Measurements from ENCODE around the gene FGGY. TPM values are rescaled to one million over a fixed set of nuclear protein-coding genes. Genes with fewer than 3 reads are reported as not detected.

FGGY gene
- total RNA-seq, 1 experiment from 2014 or later: 14.6 TPM

- no peak overlapping the region for H2BK12ac ChIP-seq (ENCODE audit: insufficient read length, low read depth, low read length)
- H3K27me3 ChIP-seq (ENCODE audit: insufficient read depth, low read length): no peaks in the 10 kb centered on the region
- H3K4me3 Mint-ChIP-seq: no peak overlapping the region
- peaks cover 3% of the 10 kb centered on the region; the same call in 1 of the 2 replicates for H3K27me3 Mint-ChIP-seq (ENCODE audit: low read depth)
- H4K5ac ChIP-seq (ENCODE audit: insufficient read length, low read depth, low read length): no peak overlapping the region
- no peaks in the 10 kb centered on the region for H3K4me1 Mint-ChIP-seq
- H3K14ac ChIP-seq (ENCODE audit: insufficient read depth, low read length): no peak overlapping the region
- no peak for TF ChIP-seq CTCF (conservative IDR thresholded peaks at IDR 0.05)
- H3K79me1 ChIP-seq (ENCODE audit: insufficient read depth, low read depth, low read length, poor library complexity, severe bottlenecking): no peaks in the 10 kb centered on the region
- no peak overlapping the region for H3K56ac ChIP-seq (ENCODE audit: insufficient read length, low read depth, low read length)
- no peaks in the 10 kb centered on the region for H3K23me2 ChIP-seq (ENCODE audit: insufficient read length, low read depth, low read length, poor library complexity, severe bottlenecking)
- no peak overlapping the region for H2BK15ac ChIP-seq (ENCODE audit: low read depth, low read length)
- H3K27ac Mint-ChIP-seq: no peak overlapping the region
- no peak overlapping the region for H4K8ac ChIP-seq (replicated peaks; ENCODE audit: insufficient read length, low read depth, low read length)
- H3K36me3 Mint-ChIP-seq (ENCODE audit: insufficient read depth in 1 of 3, low read depth in 3 of 3): no peaks in the 10 kb centered on the region
- no peak overlapping the region for H3K9ac ChIP-seq (ENCODE audit: extremely low read depth, insufficient read length, low read length)
- H3K27ac ChIP-seq (ENCODE audit: insufficient read length, low read depth, low read length): no peak overlapping the region
- H3K9me3 ChIP-seq (ENCODE audit: control insufficient read depth, low read depth, low read length): no peaks in the 10 kb centered on the region
- no peaks in the 10 kb centered on the region for H3K4me1 ChIP-seq (ENCODE audit: insufficient read depth, low read length)
- H3T11ph ChIP-seq (ENCODE audit: low read length): no peak overlapping the region
- H2BK5ac ChIP-seq (ENCODE audit: insufficient read length, low read length): no peak overlapping the region
- H3K9me3 Mint-ChIP-seq: no peaks in the 10 kb centered on the region
- no peak overlapping the region for H2BK120ac ChIP-seq (ENCODE audit: low read depth, low read length, poor library complexity, severe bottlenecking)
- H3K18ac ChIP-seq (ENCODE audit: insufficient read length, low read depth, low read length): no peak overlapping the region
- H2BK20ac ChIP-seq (ENCODE audit: low read depth, low read length, poor library complexity, severe bottlenecking): no peak overlapping the region
- no peaks in the 10 kb centered on the region for H4K20me1 ChIP-seq (ENCODE audit: control insufficient read depth, insufficient read depth, insufficient read length)
- H3K4ac ChIP-seq (ENCODE audit: low read depth, low read length): no peak overlapping the region
- no peaks in the 10 kb centered on the region for H3K79me2 ChIP-seq (ENCODE audit: insufficient read depth, low read length)
- H3K4me2 ChIP-seq (ENCODE audit: insufficient read depth, insufficient read length, low read length): no peak overlapping the region
- H2AK5ac ChIP-seq (ENCODE audit: insufficient read length, low read length): no peak overlapping the region
- H4K91ac ChIP-seq (ENCODE audit: insufficient read length, low read depth, low read length): no peak overlapping the region
- no peak overlapping the region for H3K23ac ChIP-seq (ENCODE audit: insufficient read length, low read depth, low read length)
- H2AFZ ChIP-seq (ENCODE audit: low read length): no peak overlapping the region
- DNase-seq: no peak
Observed at GRCh38 chr1:59804301-59804700, 507.4 kb downstream of the FGGY start.
